Stimulated activated CD8-positive, alpha-beta memory T cell treated with anti-CD3 and anti-CD28 coated beads, Interleukin-15, amount 100 ng/mL, for 48 hours (primary cell): ENCODE measurements around the gene KIF1A.
"Not testable (repeated sequence)": the region's sequence is repeated elsewhere in the genome, so short reads cannot be mapped to it uniquely, and the experiment has no call there.

Experiments used
- DNase-seq, 2 donors: peaks; one replicate each; pipeline ENCODE4 v3.0.0-alpha.2; 2020; ENCODE audit warnings: low read depth in 2 of 2

KIF1A gene

DNA sequence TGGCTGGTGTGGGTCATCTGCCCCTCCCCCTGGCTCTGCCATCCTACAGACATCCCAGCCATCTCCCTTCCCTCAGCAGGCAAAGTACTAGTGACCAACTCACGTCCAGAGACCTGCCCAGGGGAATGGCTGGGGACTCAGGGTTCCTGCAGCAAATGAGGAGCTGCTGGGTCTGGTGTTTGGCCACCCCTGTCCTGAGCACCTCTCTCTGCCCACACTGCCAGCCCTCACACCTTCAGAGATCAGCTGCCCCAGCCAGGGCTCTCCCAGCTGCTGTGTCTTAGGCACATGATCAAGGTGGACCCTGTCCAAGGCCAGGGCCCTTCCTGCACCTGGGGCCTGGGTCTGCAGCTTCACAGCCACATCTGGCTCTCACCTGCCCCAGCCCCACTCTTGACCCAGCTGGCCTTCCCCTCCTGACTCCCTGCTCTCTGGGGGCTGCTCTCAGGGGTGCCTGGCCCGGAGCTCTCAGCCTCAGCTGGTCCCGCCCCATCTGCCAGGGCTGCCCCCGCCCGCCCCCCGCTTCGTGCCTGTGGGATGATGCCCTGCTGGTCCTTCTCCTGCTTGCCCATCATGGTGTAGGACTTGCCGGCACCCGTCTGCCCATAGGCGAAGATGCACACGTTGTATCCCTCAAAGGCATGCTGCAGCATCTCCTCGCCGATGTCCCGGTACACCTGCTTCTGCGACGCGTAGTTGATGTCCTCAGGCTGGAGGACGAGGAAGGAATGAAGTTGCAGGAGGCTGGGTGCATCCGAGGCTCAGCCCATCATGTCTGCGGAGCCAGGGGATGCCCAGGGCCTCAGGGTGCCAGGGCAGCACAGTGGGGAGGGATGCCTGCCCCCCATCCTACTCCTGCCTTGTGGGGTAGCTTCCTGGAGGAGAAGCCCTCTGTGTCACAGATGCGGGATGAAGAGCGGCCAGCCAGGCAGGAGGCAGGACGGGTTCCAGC is 32.2 kb downstream of the KIF1A start:
- DNase-seq: no peak

DNA sequence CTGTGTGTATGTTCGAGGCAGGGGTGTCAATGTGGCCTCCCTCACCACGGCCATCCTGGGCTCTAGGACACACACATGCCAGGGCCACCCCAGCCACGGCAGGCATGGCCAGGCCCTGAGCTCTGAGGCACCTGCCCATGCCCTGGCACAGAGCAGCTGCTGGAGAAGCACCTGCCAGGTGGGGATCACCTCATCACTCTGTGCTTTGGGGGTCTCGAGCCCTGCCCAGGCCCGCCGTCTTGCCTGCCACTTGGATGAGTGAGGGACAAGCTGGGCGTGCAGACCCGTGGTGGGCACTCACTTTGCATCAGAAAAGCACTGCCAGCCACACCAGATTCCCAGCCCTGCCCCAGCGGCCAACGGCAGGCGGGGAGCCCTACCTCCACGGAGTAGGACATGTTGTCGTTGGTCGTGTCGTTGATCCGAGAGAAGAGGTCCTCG is 33.1 kb downstream of the KIF1A start:
- no peak for DNase-seq

DNA sequence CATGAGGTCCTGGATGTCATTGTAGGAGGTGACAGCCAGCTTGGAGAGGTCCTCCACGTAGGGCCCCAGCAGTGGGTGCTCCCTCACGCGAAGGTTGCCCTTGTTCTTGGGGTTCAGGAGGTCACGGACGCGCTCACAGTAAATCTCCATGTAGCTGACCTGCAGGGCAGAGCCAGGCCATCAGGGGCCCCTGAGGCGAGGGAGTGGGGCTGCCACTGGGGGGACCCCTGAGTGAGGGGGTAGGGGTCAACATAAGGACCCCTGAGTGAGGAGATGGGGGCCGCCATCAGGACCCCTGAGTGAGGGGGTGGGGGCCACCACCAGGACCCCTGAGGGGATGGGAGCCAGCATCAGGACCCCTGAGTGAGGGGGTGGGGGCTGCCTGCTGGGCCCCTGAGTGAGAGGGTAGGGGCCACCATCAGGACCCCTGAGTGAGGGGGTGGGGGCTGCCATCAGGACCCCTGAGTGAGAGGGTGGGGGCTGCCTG is 33.6 kb downstream of the KIF1A start:
- DNase-seq: no peak

DNA sequence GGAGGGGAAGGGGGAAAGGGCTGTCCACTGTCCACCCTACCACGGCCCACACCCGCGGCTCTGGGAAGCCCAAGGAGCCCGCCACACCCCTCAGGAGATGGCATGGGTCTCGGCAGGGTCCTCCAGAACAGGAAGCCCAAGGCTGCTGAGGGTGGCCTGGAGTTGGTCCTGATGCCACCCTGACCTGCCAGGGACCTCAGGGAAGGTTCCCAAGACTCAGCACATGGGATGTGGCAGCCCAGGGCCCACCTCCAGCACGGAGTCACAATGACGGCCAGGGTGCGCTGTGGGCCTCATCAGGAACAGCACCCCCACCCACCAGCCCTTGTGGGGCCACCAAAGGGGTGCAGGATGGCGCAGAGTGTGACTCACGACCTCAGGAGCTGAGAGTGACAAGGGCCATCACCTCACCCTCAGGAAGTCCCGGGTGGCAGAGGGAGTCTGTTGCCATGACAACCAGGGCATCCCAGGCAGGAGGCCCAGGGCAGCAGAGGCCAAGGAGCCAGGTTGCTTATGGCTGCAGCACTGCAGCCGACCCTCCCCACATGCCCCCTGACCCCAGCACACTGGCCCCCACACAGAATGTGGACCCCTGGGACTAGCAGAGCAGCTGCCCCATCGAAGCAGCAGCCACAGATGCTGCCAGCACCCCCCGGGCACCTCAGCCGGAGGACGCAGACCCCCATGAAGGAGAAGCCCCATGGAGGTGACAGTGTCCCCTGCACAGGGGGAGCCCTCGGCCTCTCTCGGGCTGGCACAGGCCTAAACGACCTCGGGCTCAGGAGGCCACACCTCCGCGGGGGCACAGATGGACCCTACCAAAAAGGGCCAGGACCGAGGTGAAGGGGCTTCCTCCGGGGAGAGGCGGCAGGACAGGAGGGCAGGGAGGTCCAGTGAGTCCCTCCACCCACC is 34.3 kb downstream of the KIF1A start:
- DNase-seq: peak; percentile 7 to 12

GRCh38 chr2:240784629-240785423 is 35.2 kb downstream of the KIF1A start:
- DNase-seq: no peak

DNA sequence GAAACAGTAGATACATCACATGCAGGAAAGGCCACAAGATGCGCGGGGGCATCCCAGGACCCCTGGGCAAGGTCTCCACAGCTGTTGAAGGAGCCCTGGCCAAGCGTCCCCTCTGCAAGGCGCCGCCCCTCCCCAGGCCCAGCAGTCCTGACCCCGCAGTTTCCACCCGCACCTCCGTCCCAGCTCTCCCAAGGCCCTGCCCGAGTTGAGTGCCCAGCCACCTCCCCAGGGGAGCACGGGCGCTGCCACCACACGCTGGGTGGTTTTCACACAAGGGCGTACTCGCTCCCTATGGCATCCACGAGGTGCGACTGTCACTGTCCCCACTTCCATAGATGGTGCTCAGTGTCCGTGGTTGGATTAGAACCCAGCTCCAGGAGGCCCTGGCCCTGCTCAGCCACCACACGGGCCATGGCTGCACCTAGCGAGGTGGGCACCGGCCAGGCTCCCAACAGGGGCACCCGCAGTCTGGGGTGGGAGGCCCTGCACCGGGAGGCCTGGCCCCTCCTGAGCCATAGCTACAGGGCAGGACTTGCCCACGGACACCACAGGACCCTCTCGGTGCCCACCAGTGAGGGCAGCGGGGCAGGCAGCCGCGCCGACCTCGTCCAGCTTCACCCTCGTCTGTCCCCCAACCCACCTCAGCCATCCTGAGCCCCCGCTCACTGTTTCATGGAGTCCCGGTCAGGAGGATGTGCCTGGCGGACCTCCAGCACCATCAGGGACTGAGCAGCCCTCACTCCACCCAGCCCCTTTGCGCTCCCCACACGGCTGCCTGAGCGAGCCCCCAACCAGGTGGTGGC is 36.0 kb downstream of the KIF1A start:
- DNase-seq: no peak

DNA sequence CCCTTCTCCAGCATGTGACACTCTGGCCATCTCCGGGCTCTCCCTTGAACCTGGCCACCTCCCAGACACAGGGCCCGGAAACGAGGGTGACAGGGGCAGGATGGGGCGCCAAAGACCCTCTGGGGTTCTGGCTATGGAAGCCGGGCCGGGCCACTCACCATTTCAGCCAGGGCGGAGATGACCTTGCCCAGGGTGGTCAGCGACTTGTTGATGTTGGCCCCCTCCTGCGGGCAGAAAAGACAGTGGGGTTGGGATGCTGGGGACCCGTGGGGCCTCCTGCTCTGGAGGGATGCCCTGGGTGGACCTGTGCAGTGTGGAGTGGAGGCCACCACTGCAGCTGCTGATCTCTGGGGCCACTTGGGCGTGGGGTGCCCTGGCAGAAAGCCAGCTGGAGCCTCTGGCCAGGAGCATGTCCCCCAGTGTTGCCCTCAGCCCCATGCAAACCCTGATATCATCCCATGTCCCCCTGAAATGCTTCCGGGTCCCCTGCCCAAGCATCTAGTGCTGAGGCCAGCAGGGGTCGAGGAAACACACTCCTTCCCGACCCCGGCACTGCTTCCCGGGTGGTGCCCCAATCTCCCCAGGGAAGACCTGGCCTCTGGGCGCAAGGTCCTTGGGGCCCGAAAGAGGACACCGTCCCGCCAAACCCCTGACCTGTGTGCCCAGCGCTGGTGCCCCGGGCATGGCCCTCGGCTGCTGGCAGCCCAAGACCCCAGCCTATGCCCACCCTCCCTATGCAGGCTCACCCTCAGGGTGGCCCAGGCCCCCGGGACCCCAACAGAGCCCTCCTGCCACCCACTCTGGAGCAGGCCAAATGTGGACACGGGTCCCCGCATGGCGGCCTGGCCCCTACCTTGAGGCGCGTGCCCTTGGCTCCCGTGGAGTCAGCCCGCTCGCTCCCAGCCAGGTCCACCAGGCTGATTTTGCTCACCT is 36.9 kb downstream of the KIF1A start:
- no peak for DNase-seq

DNA sequence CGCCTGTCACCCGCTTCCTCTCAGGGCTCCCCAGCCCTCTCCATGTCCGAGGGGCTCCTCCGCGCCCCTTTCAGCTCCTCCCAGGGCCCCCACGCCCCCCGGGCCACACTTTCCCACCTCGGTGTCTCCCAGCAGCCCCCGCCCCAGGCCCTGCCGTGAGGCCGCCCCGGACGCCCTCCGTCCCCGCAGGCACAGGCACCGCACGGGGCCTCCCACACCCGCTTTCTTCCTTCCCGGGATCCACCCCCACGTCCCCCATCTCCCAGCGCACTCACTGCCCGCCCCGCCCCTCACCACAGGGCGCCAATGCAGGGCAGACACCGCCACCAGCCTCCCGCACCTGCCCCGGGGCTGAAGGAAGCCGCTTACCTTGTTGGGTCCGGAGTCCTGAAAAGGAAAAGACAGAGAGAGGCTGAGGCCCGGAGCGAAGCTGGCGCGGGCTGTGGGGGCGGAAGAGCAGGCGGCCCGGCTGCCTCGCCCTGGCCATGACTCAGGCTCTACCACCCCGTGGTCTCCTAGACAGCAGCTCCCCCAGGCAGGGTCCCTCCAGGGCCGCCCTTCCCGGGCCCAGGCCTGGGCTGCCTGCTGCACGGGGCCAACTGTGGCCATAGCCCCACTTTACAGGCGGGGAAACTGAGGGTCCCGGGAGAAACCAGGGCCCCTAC is 37.7 kb downstream of the KIF1A start:
- no peak for DNase-seq

DNA sequence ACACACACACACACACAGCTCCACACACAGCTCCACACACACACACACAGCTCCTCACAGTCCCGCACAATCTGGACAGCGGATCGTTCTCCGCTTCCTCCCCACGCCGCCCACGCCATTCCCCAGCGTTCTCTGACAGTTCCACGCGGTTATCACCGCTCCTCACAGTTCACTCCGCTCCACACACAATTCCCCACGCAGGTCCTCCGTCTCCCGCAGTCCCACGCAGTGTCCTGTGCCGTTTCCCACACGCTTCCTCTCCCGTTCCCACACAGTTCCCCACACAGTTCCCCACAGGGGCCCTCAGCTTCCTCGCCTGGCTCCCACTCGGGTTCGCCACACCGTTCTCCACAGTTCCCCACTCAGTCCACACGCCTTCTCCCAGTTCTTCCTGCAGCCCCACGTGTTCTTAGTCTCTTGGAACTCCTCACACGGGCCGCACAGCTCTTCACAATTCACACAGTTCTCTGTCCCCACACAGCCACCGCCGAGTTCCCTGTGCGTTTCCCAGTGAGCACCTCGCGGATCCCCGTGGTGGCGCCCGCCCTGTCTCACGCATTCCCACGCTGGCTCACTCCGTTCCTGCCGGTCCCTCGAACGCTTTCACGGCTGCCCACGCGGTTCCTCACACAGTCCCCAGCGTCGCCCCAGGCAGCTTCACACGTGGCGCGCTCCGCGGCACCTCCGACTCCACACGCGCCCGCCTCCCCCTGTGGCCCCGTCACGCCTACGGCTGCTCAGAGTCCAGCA is 38.4 kb downstream of the KIF1A start:
- DNase-seq: no peak

DNA sequence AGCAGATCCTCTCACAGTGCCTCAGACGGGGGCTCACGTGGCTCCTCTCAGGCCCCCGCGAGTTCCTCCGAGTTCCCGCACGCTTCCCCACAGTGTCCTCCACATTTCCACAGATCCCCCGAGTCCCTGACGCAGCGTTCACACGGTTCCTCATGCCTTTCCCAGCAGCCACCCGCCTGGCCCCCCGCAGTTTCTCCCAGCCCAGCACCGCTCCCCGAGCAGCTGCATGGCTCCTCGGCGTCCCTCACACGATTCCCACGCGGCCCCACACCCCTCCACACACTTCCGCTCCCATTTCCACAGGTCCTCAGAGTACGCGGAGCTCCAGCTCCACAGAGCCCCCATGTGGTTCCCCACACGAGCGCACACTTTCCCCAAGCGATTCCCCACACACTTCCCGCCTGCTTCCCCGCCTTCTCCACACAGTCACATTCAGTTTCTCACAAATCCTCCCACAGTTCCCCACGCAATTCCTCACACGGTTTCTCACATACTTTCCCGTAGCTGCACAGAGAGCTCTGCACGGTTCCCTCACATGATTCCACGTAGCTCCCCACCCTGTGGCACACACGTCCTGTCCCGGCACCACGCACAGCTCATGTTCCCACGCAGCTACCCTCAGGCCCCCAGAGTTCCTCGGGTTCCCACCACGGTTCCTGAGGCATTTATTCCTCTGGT is 39.9 kb downstream of the KIF1A start:
- no peak for DNase-seq

- DNase-seq: not testable (repeated sequence)
These were observed 40.7 kb downstream of the KIF1A start for GRCh38 chr2:240779250-240779832.

DNA sequence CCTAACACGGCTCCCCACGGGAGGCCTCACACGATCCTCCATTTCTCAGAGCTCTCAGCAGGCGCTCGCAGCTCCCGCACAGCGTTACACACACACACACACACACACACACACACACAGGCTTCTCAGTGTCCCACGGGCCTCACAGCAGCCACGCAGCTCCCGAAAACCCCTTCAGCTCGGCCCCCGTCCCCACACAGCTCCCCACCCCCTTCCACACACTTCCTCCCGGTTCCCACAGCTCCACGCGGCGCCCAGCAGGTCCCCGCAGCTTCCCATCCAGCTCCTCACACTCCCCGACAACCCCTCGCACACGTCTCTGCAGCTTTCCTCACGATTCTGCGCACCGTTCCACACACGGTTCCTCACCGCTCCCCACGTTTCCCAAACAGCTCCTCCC is 41.6 kb downstream of the KIF1A start:
- DNase-seq: no peak

- DNase-seq: no peak
These were observed 42.4 kb downstream of the KIF1A start for GRCh38 chr2:240777456-240778212.

- no peak for DNase-seq
These were observed 44.1 kb downstream of the KIF1A start for GRCh38 chr2:240775905-240776304.

- no peak for DNase-seq
These were observed 45.2 kb downstream of the KIF1A start for GRCh38 chr2:240774856-240775255.

GRCh38 chr2:240769096-240769495 is 50.9 kb downstream of the KIF1A start:
- DNase-seq: no peak

DNA sequence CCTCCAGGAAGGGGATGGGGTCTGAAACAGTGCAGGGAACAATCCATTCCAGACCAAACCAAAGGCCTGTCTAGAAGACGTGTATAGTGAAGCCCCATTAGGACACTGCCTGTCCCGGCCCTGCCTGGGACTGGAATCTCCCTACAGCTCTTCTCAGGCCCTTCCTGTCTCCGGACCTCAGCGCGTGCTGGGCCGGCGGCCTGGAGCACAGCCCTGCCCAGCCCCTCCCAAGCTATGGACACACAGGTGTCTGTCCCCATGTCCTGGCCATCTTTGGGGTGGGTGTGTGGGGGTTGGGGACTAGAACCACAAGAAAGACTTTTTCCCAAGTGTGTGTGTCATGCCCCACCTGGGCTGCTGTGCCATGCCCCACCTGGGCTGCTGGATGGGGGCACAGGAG is 51.8 kb downstream of the KIF1A start:
- no peak for DNase-seq
